RPMI8226 (cell line): Measurements from ENCODE around the gene ALS2.
"Not testable (repeated sequence)": the region's sequence is repeated elsewhere in the genome, so short reads cannot be mapped to it uniquely, and the experiment has no call there.

ENCODE experiments used
- DNase-seq: peaks from one replicate; pipeline ENCODE4 v3.0.0-alpha.2; 2015

ALS2 gene

DNA sequence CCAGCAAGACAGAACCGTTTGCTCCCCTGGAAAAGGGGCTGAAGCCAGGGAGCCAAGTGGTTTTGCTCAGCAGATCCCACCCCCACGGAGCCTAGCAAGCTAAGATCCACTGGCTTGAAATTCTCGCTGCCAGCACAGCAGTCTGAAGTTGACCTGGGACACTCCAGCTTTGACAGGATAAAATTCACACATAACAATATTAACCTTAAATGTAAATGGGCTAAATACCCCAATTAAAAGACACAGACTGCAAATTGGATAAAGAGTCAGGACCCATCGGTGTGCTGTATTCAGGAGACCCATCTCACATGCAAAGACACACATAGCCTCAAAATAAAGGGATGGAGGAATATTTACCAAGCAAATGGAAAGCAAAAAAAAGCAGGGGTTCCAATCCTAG lies 109.5 kb downstream of the ALS2 start:
- DNase-seq: not testable (repeated sequence)

DNA sequence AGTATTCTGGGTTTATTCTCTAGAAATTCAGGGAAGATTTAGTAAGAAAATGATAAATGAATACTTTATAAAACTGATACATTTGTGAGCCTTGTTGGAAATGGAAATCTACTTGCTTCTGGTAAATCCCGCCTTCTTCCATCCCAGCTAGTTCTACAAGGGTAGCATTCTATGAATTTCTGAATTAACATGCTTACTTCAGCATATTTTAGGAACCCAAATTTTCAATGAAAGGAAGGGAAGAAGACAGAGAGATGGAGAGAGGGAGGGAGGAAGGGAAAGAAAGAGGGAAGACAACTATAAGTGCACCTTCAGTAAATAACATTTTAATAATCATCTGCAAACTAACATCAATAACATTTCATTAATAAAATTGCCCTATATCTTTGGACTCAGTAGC lies 110.9 kb downstream of the ALS2 start:
- no peak for DNase-seq

DNA sequence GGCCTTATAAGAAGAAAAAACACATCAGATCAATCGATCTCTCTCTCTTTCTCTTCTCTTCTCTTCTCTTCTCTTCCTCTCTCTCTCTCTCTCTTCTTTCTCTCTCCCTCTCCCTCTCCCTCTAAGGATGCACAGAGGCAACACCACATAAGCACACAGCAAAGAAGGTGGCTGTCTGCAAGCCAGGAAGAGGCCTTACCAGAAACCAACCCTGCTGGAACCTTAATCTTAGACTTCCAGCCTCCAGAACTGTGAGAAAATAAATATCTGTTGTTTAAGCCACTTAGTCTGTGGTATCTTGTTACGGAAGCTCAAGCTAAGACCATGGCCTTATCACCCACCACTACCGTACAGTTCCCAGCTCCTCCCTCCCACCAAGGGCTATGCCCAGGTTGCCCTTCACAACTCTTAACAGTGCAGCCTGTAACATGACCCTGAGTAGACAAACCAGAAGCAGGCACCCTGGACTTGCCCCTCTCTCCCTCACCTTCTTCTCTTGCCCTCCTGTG lies 112.3 kb downstream of the ALS2 start:
- no peak for DNase-seq

DNA sequence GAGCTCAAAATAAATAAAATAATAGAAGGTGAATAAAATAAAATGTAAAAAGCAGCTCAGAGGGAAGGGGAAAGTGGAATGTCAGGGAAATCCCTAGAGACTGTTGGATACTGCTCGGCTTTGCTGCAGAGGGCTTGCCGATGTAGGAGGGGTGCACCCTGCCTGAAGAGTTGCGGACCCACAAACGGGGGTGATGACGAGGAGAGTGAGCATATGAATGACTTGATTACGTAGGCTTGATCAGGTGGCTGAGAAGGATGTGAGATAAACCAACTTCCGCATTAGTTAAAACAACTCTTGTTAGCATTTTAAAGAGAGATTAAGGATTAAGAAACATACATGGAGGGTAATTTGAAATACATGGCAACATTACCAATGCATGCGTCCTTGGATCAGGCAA lies 116.4 kb downstream of the ALS2 start:
- no peak for DNase-seq

DNA sequence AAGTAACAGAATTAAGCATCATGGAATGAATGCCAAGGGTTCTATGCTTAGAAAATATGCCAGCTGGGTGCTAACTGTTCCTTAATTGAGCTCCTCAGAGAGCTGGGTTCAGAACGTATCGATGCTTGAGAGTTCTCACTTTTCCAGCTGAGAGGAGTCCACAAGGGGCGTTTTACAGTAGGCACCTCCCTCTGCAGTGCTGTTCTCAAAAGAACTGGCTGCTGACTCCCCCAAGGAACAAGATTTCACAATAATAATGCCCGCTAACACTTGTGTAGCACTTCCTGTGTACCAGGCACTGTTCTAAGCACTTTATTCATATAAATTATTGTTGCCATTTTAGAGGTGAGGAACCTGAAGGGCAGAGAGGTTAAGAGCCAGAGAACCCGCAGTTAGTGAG lies 119.4 kb downstream of the ALS2 start:
- DNase-seq: peak; percentile 5

DNA sequence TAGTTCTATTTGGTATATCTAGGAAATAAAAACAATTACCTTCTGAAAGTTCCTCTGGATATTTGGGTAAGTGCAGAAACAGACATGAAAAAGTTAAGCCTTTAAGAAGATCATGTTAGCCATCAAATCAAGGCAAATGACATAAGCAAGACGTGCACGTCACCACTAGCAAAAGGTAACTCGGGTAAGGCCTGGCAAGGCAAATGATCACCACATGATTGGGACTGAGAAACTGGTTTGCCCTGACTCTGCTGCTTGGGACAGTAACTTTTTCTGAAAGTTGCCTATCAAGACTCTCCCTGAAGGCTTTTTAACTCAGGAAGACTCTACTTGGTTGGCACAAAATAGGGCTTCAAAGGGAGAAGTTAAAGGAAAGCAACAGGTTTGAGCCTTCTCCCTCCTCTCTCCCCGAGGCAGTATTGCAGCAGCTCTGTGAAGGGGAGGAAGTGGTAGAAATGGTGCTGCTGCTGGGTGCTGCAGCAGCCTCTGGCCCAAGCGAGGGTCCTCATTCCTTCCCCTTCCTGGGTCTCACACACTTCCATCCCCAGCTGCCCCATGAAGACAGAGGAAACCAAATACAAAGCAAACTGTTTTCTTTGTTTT lies 120.3 kb downstream of the ALS2 start:
- DNase-seq: no peak

DNA sequence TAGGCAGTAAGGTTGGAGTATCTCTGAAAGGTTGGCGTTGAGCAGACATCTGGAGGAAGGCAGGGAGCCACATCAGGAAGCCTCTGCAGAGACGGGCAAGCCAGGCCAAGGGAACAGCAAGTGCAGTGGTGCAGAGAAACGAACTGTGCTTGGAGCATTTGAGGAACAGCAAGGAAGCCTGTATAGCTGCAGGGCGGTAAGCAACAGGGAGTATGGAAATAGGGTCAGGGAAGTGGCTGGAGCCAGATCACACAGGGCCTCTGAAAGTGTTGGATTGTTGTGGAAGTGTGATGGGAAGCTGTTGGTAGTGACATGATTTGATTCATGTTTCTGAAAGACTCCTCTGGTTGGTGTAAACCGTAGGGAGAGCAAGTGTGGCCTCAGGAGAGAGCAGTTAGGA lies 124.0 kb downstream of the ALS2 start:
- DNase-seq: no peak

DNA sequence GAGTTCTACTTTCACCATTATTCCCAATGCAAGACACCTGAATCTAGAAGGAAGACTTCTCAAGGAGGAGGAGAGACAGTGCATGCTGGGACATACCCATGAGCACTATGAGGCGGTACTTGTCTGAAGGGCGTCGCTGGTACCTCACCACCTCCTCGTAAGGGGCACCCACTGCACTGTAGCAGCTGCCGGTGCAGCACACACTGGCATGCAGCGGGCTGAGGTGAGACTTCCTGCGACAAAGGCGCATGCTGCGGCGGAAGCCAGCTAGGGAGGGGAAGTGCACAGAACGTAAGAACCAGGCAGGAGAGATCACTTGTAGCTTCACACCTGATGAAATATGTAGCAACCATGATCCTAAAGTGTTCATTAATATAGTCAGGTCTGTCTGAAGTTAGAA lies 124.6 kb downstream of the ALS2 start:
- DNase-seq: no peak

DNA sequence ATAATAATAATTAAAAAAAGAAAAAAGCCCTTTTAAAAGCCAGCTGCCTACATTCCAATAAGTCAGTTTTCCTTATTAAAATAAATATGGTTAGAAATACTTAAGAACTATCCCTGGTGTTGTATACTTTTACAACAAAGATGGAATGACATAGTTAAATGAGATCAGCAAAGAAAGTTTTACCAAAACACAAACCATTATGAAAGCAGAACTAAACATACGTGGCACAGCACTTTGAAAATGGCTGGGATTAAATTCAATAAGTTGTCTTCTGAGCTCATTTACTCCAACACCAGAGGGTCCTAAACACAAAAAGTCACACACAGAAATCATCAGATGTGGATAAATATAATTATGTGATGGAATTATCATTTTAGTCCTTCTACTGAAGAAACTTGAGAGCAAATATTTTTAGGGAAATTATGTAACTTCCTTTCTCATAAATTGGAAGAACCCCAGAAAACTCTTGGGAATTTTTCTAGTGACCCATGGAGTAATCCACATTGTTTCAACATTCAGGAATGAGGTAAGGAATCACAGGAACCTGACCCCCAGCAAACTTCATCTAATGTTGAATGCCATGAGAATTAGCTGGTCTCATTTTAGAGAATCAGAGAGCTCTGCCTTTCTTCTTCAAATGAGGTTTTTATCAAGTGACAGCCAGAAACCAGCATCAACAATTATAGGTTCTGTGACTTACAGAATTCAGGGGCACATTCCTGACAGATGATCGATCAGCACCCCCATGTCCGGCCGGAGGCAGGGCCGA lies 125.9 kb downstream of the ALS2 start:
- no peak for DNase-seq

DNA sequence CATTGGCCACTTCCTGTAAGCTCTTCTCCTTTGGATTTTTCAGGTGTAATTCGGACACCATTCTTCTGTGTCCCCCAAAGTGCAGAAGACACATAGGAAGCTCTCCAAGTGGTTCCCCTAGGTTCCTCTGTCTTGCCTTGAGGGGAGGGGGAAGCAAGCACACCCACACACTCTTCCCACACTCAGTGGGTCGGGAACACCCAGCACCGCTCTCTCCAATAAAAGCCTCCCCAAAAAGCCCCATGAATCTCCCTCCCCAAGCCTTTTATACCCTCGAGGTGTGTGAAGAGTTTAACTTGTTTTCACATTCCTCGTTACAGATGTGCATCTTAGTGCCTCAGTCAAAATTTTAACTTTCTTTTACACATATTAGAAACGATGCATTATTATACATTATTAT lies 127.5 kb downstream of the ALS2 start:
- no peak for DNase-seq
